ENCODE measurements around the gene SASH1.

The SASH1 gene

DNA sequence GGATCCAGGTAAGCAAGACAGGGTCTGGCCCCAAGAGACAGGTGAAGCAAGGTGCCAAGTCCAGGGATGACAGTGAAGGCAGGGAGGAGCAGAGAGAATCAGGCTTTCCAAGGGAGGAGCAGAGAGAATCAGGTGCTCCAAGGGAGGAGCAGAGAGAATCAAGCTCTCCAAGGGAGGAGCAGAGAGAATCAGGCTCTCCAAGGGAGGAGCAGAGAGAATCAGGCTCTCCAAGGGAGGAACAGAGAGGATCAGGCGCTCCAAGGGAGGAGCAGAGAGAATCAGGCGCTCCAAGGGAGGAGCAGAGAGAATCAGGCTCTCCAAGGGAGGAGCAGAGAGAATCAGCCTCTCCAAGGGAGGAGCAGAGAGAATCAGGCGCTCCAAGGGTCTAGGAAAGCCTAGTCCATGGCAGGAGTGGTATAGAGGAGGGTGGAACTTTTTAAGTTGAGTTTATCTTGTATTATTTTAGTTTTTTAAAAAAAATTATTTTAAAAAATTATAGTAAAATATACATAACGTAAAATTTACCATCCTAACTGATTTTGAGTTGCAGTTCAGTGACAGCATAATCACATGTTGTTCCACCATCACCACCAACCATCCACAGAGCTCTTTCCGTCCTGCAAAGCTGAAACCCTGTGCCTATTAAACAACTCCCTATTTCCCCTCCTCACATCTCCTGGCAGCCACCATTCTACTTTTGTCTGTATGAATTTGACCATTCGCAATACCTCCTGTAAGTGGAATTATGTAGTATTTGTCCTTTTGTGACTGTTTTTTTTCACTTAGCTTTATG lies 64.1 kb downstream of the SASH1 start:
- no peak for DNase-seq

DNA sequence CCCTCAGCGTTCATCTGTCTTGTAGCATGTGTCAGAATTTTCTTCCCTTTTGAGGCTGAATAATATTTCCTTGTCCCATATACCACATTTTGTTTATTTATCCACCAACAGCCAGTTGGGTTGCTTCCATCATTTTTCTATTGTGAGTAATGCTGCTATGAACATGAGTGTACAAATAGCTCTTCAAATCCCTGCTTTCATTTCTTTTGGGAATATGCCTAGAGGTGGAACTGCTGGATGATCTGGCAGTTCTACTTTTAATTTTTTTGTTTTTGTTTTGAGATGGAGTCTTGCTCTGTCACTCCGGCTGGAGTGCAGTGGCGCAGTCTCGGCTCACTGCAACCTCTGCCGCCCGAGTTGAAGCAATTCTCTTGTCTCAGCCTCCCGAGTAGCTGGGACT lies 64.7 kb downstream of the SASH1 start:
- peak; percentile 98 for DNase-seq

DNA sequence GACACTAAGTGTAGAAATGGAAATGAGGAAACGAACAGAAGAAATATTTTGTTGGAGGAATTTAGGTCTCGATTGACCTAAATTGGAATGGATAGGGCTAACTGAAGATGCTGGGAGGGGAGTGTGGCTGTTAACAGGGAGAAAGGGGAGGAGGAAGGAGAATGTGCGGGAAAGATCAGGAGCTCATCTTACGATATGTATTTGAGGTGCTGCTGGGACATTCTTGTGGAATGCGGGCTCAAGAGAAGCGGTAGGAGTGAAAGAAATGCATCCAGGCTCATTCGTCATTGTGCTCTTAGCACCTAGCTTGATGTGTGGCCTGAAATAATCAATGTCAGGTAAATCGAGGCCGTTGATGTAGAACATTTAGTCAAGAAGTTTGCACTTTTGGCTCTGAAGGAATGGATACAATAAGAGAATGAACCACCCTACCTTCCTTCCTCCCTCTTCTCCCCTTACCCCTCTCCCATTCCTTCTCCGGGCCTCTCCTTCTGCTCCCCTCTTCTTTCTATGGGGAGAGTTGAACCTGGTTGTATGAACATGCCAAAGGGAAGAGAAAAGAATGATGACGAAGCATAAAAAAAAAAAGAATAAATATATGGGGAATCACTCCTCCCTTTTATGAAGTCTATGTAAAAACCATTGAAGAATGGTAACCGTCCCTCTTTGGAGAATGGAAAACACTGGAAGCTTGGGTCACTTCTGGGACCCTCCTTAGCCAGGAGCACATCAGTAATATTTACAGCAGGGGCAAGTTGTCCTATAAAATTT lies 70.9 kb downstream of the SASH1 start:
- no peak for DNase-seq

DNA sequence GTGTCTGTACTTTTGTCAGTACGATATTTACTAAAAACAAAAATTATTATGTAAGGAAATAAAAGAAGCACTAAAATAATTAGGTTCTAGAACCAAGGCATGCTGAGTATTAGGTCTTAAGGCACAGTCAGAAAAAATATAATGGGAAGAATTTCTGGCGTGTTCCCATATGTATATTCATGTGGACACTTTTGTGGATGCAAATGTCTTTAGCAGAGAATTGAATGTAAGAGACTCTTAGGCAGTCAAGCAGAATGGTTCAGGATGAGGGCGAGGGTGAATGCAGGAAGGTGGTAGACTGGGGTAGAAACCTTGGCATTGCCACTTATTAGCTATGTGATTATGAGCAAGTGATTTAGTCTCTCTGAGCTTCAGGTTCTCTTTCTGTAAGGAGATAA lies 71.5 kb downstream of the SASH1 start:
- no peak for DNase-seq

DNA sequence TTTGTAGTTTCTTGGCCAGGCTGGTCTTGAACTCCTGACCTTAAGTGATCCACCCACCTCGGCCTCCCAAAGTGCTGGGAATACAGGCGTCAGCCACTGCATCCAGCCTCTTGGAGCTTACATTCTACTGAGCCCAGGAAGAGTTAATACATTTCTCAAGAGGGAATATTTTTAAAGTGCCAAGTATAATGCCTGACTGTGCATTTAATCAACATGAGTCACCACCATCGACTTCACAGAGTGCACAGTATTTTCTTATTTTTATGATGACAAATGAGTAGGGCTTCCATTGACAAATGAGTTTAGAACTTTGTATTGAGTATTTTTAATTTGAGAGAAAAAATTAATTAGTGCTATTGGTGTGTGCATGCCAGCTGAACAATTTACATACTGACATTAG lies 72.2 kb downstream of the SASH1 start:
- DNase-seq: peak; percentile 89

DNA sequence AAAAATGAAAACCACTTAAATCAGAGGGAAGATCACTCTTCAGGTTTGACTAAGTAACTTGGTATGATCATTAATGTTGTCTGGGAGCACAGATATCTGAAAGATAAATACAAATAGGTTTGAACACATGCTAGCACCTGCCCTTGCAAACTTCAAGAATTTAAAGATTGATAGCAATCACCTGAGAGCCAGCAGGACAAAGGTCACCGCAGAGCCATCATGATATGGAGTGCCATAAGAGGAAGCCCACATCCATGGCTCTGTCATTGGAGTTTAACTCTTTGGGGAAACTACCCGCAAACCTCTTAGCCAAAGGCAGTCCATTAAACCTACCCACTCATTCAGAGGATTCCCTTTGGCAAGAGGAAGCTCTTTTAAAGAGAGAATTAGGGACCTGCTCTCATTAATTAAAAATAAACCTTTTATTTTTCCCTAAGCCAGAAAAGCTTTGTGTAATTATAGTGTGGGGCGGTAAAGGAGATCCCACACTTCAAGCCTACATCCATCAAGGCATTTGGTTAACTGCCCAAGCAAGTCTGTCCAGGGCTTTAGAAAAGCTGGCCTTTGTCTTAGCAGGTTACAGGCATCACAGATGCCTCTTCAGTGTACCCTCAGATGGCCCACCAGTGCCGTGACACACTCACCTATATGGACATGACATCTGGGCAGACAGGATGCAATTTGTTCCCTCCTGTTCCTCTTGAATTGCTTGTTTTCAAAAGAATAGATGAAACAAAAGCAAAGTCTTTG lies 73.0 kb downstream of the SASH1 start:
- DNase-seq: no peak

DNA sequence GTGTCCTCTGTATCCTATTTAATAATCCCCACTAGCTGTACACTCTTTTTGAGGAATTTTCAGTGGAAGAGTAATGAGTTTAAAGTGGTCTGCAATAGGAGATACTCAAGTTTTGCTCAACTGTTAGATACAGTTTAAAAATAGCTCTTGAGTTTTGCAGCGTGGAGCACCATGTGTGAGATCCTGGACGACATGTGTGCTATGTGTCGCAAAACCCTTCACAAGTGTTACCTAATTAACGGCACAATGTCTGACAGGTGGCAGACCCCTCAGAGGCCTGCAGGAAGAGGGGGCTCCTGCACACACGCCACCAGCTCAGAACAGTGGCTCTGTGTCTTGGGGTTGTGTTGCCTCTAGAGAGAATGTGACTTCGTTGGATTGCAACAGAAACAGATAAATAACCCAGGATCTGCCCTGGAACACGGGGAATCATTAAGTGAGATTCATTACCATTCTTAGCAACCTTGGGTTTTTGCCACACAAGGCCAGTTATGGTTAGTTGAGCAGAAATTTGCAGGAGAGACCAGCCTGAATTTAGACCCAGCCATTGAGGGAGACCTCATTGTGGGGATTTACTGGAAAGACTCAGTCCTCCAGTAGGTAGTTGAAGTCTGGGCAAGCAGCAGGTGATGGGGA lies 73.8 kb downstream of the SASH1 start:
- no peak for DNase-seq

DNA sequence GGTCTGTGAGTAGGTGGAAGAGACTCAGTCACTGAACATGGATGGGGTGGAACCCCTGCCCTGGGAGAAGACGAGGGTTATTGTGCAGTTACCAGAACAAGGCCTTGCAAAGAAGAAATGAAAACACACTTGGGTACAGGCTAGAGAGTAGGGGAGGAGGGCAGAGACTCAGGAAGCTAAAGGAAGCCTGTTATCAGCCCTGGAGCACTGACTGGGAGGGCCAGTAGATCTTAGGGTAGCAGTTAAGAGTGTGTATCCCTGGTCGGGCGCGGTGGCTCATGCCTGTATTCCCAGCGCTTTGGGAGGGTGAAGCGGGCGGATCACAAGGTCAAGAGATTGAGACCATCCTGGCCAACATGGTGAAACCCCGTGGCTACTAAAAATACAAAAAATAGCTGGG lies 74.4 kb downstream of the SASH1 start:
- no peak for DNase-seq

DNA sequence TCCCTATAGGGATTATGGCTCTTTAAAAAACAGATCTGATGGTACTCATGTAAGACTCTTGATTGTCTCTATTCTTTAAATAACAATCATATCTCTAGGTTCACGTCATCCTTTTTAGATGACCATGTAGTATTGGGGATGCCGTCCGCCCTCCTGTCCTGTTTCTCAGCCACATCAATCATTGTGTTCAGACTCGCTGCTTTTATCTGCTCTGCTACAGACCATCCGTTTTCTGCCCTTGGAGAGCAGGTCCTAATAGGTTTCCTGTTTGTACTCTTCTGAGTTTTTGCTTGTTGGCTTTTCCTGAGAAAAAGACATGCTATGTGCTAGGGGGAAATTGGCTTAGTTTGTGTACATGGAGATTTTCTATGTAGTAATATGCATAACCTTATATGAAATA lies 76.8 kb downstream of the SASH1 start:
- DNase-seq: no peak

DNA sequence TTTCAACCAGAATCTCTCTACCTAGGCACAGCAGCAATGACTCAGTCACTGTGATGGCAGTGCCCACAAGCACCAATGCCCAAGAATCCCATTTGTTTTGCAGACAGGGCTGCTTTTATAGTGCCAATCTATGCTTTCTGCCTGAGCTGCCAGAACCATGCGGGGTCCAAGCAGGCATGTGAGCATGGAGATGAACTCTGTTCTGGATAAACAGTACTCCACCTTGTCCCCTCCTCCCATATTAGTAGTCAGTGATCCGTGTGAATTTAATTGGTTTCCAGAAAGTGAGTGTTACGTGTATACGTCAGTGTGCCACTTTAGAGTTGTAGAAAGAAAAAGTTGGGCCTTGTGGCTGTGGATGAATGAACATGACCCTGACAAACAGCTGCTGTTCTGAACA lies 79.4 kb downstream of the SASH1 start:
- no peak for DNase-seq

DNA sequence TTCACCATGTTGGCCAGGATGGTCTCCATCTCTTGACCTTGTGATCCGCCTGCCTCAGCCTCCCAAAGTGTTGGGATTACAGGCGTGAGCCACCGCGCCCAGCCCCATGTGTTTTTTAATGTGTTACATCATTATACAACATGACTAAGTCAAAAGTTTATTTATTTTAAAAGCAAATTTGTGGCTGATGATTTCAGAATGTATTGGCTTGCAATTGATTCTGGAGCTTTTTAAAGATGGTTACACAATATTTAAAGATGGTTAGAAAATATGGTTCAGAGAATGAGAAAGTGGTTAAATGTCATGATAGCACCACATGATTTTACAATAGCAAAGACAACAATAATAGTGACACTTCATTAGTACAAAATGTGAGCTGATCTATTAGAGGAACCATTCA lies 80.5 kb downstream of the SASH1 start:
- no peak for DNase-seq

DNA sequence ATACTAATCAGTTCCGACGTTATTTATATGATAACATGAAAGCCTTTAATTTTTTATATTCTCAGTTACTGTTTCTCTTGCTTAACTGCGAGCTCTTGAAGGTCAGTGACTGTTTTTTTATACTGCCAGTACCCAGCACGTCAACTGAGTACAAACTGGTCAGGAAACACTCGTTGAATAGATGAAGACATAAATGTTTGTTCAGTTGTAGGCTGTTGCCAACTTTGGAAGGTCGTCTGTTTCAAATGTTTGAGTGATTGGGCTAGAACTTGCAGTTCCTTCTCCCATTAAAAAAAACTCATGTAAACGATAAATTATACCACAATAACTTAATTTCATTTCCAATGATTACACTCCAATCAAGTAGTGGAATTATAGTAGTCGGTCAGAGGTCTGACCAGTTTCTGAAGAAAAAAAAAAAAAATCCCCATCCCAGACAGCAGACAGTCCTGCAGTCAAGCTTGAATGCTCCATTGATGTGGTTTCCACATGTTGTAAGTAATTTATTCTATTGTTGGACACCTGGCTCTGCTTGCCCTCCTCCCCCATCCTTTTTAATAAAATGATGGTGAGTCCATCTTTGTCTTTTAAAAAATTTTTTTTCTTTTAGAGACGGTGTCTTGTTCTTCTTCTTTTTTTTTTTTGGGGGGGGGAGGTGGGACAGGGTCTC lies 81.1 kb downstream of the SASH1 start:
- no peak for DNase-seq

DNA sequence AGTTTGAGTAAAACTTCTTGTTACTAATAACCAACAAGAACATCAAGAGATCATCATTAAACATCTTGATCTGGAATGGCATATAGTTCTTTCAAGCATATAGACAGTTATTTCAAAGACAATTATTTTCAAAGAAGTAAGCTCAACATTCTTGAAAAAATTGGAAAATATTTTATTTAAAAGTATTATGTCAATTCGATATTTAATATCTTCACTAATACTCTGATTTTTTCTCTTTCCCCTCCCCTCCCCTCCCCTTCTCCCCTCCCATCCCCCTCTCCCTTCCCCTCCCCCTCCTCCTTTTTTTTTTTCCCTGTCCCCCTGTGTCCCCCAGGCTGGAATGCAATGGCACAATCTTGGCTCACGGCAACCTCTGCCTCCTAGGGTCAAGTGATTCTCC lies 82.8 kb downstream of the SASH1 start:
- DNase-seq: no peak

DNA sequence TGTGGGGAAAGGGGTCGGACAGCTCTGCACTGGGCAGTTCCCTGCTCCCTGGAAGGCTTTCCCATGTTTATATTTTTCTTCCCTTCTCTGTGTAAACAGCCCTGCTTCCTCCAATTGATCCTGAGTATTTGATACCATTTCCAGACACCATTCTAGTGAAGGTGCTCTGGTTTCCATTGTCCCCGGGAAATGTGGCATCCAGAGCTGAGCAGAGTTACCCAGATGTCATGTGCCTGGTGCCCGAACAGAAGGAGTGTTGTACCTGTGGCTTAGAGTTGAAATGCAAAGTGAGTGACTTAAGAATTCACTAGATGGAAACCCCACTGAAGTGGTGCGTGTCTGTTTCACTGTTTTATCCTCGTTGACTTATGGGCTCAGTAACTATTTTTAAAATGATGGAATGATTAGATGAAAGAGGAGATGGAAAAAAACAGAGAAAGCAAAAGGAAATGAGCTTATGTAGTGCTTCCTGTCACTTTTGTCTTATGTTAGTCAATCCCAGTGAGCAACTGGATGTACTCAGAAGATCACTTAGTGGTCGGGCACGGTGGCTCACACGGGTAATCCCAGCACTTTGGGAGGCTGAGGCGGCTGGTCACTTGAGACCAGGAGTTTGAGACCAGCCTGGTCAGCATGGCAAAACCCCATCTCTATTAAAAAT lies 83.8 kb downstream of the SASH1 start:
- DNase-seq: no peak

DNA sequence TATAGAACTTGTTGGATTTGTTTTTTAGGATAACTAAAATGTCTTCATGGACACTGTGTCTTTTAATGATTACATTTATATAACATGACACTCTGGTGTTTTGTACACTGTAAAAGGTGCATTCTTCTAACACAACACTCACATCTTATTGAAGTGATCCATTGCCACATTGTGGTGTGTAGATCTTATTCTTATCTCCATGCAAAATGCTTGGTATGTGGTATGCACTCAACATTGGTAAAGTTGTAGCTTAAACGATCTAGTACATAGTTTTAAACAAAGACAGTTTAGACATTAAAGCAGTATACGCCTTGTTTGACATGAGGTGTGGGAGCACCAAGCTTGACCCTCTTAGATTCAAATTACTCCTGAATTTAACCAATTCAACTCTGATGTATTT lies 84.7 kb downstream of the SASH1 start:
- DNase-seq: no peak

DNA sequence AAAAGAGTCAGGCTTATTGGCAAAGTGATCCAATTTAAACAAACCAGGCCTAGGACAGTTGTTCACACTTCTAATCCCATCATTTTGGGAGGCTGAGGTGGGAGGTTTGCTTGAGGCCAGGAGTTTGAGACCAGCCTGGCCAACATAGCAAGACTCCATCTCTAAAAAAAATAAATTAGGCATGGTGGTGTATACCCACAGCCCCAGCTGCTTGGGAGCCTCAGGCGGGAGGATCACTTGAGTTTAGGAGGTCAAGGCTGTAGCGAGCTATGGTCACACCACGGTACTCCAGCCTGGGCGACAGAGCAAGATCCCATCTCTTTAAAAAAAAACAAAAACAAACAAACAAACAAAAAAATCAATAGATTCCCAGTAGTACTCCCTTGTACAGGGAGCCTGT lies 86.8 kb downstream of the SASH1 start:
- DNase-seq: no peak

DNA sequence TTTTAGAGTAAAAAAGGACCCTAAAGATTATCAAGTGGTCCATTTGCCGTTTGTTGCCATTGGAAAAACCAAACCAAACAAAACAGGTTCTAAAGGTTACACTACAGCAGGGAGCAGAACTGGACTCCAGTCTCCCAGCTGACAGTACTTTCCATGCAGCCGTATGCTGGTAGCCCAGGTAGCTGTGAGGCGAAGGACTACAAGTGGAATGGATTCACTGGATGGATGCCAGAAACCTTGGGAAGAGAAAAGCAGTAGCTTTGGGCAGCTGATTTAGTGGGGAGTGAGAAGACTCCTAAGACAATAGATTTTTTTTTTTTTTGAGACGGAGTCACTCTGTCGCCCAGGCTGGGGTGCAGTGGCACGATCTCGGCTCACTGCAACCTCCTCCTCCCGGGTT lies 88.3 kb downstream of the SASH1 start:
- DNase-seq: no peak

DNA sequence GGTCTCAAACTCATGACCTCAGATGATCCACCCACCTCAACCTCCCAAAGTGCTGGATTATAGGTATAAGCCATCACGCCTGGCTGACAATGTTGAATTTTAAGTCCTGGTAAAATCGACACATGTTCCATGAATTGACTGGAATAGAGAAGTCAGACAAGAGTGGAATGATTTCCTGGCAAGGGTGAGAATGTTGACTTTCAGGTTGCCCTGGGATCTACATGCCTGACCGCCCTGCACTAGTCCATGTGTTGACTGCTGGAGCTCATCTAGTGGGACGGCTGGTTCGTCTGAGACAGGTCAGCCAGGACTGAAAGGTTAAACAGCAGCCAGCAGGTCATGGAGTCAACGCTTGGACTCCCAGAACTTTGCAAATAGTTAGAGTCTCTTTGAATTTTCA lies 88.8 kb downstream of the SASH1 start:
- DNase-seq: no peak

DNA sequence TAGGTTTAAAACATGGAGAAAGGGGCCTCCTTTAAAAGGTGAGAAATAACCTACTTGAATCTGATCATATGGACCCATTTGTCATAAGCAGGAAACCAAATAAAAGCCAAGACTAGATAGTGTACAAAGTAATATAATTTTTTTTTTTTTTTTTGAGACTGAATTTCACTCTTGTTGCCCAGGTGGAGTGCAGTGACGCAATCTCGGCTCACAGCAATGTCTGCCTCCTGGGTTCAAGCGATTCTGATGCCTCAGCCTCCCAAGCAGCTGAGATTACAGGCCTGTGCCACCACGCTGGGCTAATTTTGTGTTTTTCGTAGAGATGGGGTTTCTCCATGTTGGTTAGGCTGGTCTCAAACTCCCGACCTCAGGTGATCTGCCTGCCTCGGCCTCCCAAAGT lies 89.2 kb downstream of the SASH1 start:
- DNase-seq: no peak

DNA sequence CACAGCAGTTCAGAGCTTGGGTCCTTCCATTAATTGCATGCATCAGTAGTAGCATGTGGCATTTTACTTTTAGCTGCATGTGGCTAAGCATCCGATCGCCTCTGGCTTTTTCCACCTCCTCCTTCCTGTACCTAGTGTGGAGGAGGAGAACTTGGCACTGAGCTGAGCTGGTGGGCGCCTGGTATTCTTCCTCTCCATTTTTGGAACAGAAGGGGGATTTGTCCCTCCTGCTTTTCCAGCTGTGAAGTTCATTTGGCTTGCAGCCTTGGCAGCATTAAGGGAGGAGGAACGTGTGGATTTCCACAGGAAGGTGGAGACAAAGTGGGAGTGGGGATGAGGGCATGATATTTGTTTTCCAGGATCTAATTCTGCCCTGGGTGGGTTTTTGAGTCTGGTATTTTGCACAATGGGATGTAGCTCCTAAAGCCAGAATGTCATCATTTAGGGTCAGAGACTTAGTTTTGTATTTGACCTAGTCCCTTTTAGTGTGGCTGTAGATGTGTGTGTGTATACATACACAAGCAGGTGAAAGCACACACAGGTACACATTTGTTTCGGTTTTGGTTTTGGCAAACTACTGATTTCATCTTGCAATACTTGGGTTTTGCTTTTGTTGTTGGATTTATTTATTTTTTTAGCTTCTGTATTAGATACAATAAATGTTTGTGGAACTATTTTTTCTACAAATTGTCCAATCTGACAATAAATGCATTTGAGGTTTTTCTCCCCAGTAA lies 90.0 kb downstream of the SASH1 start:
- DNase-seq: no peak

DNA sequence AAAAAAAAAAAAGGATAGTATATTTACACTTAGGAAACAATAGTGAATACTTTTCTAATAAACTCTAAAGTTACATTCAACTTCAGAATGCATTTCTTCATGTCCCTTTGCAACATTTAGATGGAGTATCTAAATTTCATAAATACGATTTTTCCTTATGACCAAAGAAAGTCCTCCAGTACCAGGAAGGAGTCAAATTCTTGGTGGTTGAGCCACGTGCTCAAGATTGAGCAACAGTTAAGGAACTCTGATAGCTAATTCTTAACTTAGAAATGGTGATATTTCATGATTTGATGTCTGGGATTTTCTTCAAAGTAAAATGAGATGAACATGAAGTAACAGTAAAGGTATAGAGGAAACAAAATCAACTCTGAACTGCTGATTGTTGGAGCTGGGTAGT lies 92.7 kb downstream of the SASH1 start:
- peak; percentile 50 for DNase-seq

DNA sequence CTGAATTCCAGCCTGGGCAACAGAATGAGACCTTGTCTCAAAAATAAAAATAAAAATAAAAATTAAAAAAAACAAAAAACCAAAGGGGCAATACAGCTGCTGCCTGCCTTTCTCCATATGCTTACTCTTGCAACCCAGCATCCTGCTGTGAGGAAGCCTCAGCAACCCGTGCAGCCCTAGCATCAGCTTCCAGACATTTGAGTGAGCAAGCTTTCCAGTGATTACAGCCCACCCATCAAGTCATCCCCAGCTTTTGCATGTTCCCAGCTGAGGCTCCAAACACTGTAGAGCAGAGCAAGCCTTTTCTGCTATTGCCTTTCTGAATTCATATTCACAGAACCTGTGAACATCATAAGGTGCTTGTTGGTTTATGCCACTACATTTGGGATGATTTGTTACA lies 93.8 kb downstream of the SASH1 start:
- no peak for DNase-seq

All from fibroblast of skin of right biceps (primary cell).